Activated T-cell treated with anti-CD3 and anti-CD28 coated beads, Interleukin-2, amount 50 U/mL, for 72 hours (primary cell): Measurements from ENCODE around the gene TOP1. TPM values are rescaled to one million over a fixed set of nuclear protein-coding genes. Genes with fewer than 3 reads are reported as not detected.

ENCODE experiments used
- ATAC-seq, 2 donors: fragments of 150-1000 bp; cut with Tn5 transposase; replicated peaks in 1 of 2; 2 replicates each; pipeline ENCODE4 v1.10.0; 2021; ENCODE audit warnings: moderate library complexity in 2 of 2, mild to moderate bottlenecking in 1 of 2
- DNase-seq, 2 donors: peaks; one replicate each; pipeline ENCODE4 v3.0.0; 2021 to 2022; ENCODE audit warnings: mixed read lengths in 1 of 2
- H3K27ac Mint-ChIP-seq: one replicate; pipeline ENCODE4 v1.8.0; 2022; ENCODE audit warnings: mild to moderate bottlenecking, moderate library complexity, mixed read lengths
- H3K27me3 Mint-ChIP-seq: one replicate; pipeline ENCODE4 v1.8.0; 2022; ENCODE audit warnings: low read depth, mixed read lengths
- H3K36me3 Mint-ChIP-seq, 2 donors: one replicate each; pipeline ENCODE4 v1.8.0; 2022; ENCODE audit warnings: mixed read lengths in 2 of 2, mild to moderate bottlenecking in 1 of 2; ENCODE audit not compliant: insufficient read depth in 2 of 2
- H3K4me1 Mint-ChIP-seq: one replicate; pipeline ENCODE4 v1.8.0; 2022; ENCODE audit warnings: low read depth, mixed read lengths
- H3K4me3 Mint-ChIP-seq, 2 donors: one replicate each; pipeline ENCODE4 v1.8.0; 2022; ENCODE audit warnings: mild to moderate bottlenecking in 2 of 2, mixed read lengths in 2 of 2, moderate library complexity in 2 of 2
- H3K9me3 Mint-ChIP-seq, 2 donors: one replicate each; pipeline ENCODE4 v1.8.0; 2022; ENCODE audit warnings: mixed read lengths in 2 of 2
- total RNA-seq, 2 donors: library from RNA; stranded (reverse); gene quantifications; one replicate each; pipeline ENCODE4 v1.2.3, GENCODE V29; 2022

TOP1 gene
- total RNA-seq, 2 donors from 2014 or later: 78.7 to 86.1 TPM

DNA sequence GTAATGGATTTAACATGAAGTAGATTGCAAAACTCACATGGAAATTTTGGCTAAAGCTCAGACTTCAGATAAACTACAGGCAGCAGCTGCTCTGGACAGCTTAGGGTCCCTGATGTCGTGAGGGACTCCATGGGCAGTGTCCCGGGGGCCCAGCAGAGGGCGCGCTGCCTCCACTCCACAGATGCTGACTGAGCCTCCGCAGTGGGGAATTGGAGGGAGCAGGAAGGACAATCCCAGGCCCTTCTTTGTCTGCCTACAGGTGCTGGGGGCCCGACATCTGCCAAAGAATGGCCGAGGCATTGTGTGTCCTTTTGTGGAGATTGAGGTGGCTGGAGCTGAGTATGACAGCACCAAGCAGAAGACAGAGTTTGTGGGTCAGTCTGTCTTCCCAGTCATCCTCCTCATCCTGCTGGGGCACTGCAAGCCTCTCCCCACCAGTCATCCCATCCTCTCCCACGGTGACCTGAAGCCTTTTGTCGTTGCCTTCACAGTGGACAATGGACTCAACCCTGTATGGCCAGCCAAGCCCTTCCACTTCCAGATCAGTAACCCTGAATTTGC is 144.6 kb downstream of the TOP1 start:
- DNase-seq (peak; percentile 58 to 71), ATAC-seq (peak; percentile 78 to 83)
- H3K4me1 Mint-ChIP-seq: peaks cover 12% of the 10 kb centered on the region
- peaks cover 8 to 14% of the 10 kb centered on the region in 2 donors for H3K36me3 Mint-ChIP-seq
- no peaks in the 10 kb centered on the region for H3K27me3 Mint-ChIP-seq
- peak overlapping the region; percentile 51 for H3K27ac Mint-ChIP-seq
- H3K4me3 Mint-ChIP-seq: no peak overlapping the region
- H3K9me3 Mint-ChIP-seq: no peaks in the 10 kb centered on the region

DNA sequence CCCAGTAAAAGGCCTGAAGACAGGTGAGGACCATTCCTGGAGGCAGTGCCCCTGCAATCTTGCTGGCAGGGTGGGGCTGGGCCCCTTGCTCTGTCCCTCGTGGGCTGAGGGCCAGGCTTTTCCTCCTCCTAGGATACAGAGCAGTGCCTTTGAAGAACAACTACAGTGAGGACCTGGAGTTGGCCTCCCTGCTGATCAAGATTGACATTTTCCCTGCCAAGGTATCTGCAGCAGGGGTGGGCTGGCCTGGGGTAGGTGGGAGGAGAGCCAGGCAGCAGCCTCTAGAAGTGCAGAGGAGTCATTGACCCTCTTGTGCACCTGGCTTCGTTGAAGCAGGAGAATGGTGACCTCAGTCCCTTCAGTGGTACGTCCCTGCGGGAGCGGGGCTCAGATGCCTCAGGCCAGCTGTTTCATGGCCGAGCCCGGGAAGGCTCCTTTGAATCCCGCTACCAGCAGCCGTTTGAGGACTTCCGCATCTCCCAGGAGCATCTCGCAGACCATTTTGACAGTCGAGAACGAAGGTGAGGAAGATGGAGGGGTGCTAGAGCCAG is 145.2 kb downstream of the TOP1 start:
- H3K9me3 Mint-ChIP-seq: no peaks in the 10 kb centered on the region
- no peak overlapping the region for H3K4me3 Mint-ChIP-seq
- peaks cover 8 to 14% of the 10 kb centered on the region in 2 donors for H3K36me3 Mint-ChIP-seq
- no peaks in the 10 kb centered on the region for H3K27me3 Mint-ChIP-seq
- ATAC-seq (no peak), DNase-seq (no peak)
- H3K27ac Mint-ChIP-seq: no peak overlapping the region
- H3K4me1 Mint-ChIP-seq: peaks cover 12% of the 10 kb centered on the region

Other genes with a start within 250 kb of the TOP1 start
- 100 to 1,000 TPM; 177 to 221 TPM for gene PLCG1, start 108.7 kb downstream of the TOP1 start, total RNA-seq